PC-3 (cell line): ENCODE results near the gene PTGDS.

Experiments used
- CTCF ChIP-seq: fragments of 300-600 bp; sonication (generic); conservative IDR thresholded peaks from 2 replicates; pipeline ENCODE4 v1.5.1; 2017; ENCODE audit warnings: antibody characterized with exemption, low read depth, mild to moderate bottlenecking, low read length
- EZH2 ChIP-seq: fragments of 300-600 bp; sonication (generic); IDR thresholded peaks from one replicate; pipeline ENCODE4 v1.6.1; 2017; ENCODE audit warnings: antibody characterized with exemption, mild to moderate bottlenecking, low read length; ENCODE audit not compliant: unreplicated experiment
- EZH2phosphoT487 ChIP-seq: fragments of 300-600 bp; sonication (generic); IDR thresholded peaks from 2 replicates; pipeline ENCODE4 v1.6.1; 2018; ENCODE audit warnings: mild to moderate bottlenecking, antibody characterized with exemption, low read length, borderline replicate concordance

- TF ChIP-seq CTCF (no peak), EZH2 (no peak), EZH2phosphoT487 (no peak)
These were observed 36.9 kb downstream of the PTGDS start for GRCh38 chr9:137014166-137014565.
